ENCODE data around the gene PODXL. TPM values are rescaled to one million over a fixed set of nuclear protein-coding genes. Genes with fewer than 3 reads are reported as not detected.
A peak's percentile ranks its signal among the peaks of the same experiment; 100 is the strongest.

Gene PODXL
- total and polyA plus RNA-seq, 2 of the 8 experiments (the other 6 are each of a cell fraction or from before 2014, with no cell fraction given), result 638 to 925 TPM

- Histone ChIP-seq H3K36me3 (ENCODE audit: control insufficient read depth in 2 of 4, insufficient read depth in 4 of 4, low read length in 3 of 4) (peaks cover 7 to 88% (median 22%) of the 10 kb centered on the region in 4 experiments; a peak in 5 of 8 replicates), H3K79me2 (ENCODE audit: control insufficient read depth in 1 of 2, insufficient read depth in 2 of 2, low read length in 2 of 2) (peaks cover 92 to 100% of the 10 kb centered on the region in 2 experiments)
- TF ChIP-seq, protein P1, sequence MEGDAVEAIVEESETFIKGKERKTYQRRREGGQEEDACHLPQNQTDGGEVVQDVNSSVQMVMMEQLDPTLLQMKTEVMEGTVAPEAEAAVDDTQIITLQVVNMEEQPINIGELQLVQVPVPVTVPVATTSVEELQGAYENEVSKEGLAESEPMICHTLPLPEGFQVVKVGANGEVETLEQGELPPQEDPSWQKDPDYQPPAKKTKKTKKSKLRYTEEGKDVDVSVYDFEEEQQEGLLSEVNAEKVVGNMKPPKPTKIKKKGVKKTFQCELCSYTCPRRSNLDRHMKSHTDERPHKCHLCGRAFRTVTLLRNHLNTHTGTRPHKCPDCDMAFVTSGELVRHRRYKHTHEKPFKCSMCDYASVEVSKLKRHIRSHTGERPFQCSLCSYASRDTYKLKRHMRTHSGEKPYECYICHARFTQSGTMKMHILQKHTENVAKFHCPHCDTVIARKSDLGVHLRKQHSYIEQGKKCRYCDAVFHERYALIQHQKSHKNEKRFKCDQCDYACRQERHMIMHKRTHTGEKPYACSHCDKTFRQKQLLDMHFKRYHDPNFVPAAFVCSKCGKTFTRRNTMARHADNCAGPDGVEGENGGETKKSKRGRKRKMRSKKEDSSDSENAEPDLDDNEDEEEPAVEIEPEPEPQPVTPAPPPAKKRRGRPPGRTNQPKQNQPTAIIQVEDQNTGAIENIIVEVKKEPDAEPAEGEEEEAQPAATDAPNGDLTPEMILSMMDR (IDR thresholded peaks at IDR 0.05; ENCODE audit: control extremely low read depth in 1 of 3, insufficient read depth in 1 of 3, low read depth in 1 of 3, low read length in 3 of 3), result peak; percentile 98 to 99 (median 98)
- no peak for TF ChIP-seq BRCA1 (IDR thresholded peaks at IDR 0.05; ENCODE audit: low read depth, low read length)
- TF ChIP-seq ATF3 (IDR thresholded peaks at IDR 0.05; ENCODE audit: insufficient read depth, low read depth, low read length), result peak; percentile 75
- TF ChIP-seq KDM5A (IDR thresholded peaks at IDR 0.05; ENCODE audit: low read length), result no peak
- TF ChIP-seq TCF12 (IDR thresholded peaks at IDR 0.05; ENCODE audit: low read depth, low read length), result no peak
- TF ChIP-seq USF2 (IDR thresholded peaks at IDR 0.05; ENCODE audit: low read length), result no peak; the same call in 1 of the 2 replicates
- TF ChIP-seq SIRT6 (IDR thresholded peaks at IDR 0.05; ENCODE audit: low read length), result no peak
- no peak for TF ChIP-seq RNF2 (IDR thresholded peaks at IDR 0.05; ENCODE audit: borderline replicate concordance, low read depth, low read length, missing control alignments, poor library complexity, severe bottlenecking)
Observed at GRCh38 chr7:131546583-131547141, 9.8 kb downstream of the PODXL start.

More at GRCh38 chr7:131546583-131547141, 9.8 kb downstream of the PODXL start:
- Histone ChIP-seq H3K4ac (replicated peaks; ENCODE audit: insufficient read length, low read depth, low read length) (no peak overlapping the region), H3K4me3 (ENCODE audit: extremely low read depth in 1 of 4, insufficient read depth in 2 of 4, low read depth in 3 of 4, low read length in 4 of 4) (no peak overlapping the region), H3K4me1 (replicated peaks in 1 of 4; ENCODE audit: control insufficient read depth in 3 of 4, insufficient read depth in 4 of 4, low read length in 3 of 4) (peaks cover 39 to 86% (median 55%) of the 10 kb centered on the region in 4 experiments), H3K14ac (ENCODE audit: insufficient read length) (no peak overlapping the region), H3K23ac (ENCODE audit: insufficient read length) (no peak overlapping the region), H3K9me3 (ENCODE audit: insufficient read depth in 2 of 2, low read depth in 1 of 2, low read length in 1 of 2) (no peaks in the 10 kb centered on the region), H3K4me2 (ENCODE audit: insufficient read depth in 1 of 2, low read depth in 2 of 2, low read length in 2 of 2) (peak overlapping the region in 1 of 2 experiments; percentile 99; a peak in 2 of 4 replicates), H4K8ac (ENCODE audit: extremely low read depth, insufficient read depth, low read length) (no peak overlapping the region), H3K56ac (replicated peaks; ENCODE audit: insufficient read length, low read depth, low read length) (no peak overlapping the region), H3K23me2 (ENCODE audit: low read depth, low read length) (no peaks in the 10 kb centered on the region), H2AFZ (ENCODE audit: low read length) (no peak overlapping the region), H2BK12ac (ENCODE audit: low read depth, low read length) (no peak overlapping the region), H3K27me3 (replicated peaks in 1 of 4; ENCODE audit: control insufficient read depth in 3 of 4, extremely low read depth in 1 of 4, insufficient read depth in 3 of 4, low read length in 3 of 4) (no peaks in the 10 kb centered on the region), H3K18ac (ENCODE audit: extremely low read depth, low read length) (no peak overlapping the region), H4K5ac (ENCODE audit: insufficient read length, low read depth, low read length) (no peak overlapping the region), H2BK20ac (ENCODE audit: low read length) (no peak overlapping the region), H2AK5ac (ENCODE audit: low read depth, low read length) (no peak overlapping the region), H4K20me1 (replicated peaks in 1 of 2; ENCODE audit: control insufficient read depth in 1 of 2, insufficient read depth in 2 of 2, low read length in 2 of 2) (peaks cover 71 to 75% of the 10 kb centered on the region in 2 experiments), H3K79me1 (ENCODE audit: low read depth, low read length) (peaks cover 1% of the 10 kb centered on the region; the same call in 1 of the 2 replicates), H2BK120ac (replicated peaks; ENCODE audit: low read depth, low read length) (no peak overlapping the region), H3K27ac (ENCODE audit: low read depth, low read length) (no peak overlapping the region), H2BK15ac (ENCODE audit: low read length) (no peak overlapping the region), H4K91ac (replicated peaks; ENCODE audit: insufficient read length, low read length) (no peak overlapping the region), H3K9ac (replicated peaks in 1 of 4; ENCODE audit: extremely low read depth in 1 of 4, low read depth in 3 of 4, low read length in 3 of 4) (no peak overlapping the region), H2BK5ac (ENCODE audit: low read depth, low read length) (no peak overlapping the region)
- DNase-seq (ENCODE audit: low read depth in 1 of 2, low spot score in 2 of 2) (peak; percentile 89 to 92), FAIRE-seq (peak; percentile 19)
- 53% methylated on average over 12 of the region's 12 CpGs; no CpG with 5 or more reads in 1 of the 2 experiments for WGBS, 2 experiments (ENCODE audit: extremely low coverage in 1 of 2, insufficient coverage in 1 of 2, insufficient read length in 1 of 2, insufficient replicate concordance in 2 of 2, low coverage in 1 of 2, low lambda C conversion rate in 2 of 2, missing lambda C conversion rate in 1 of 2)
- ChIA-PET CTCF (ENCODE audit: partially characterized antibody) (interaction anchor here (0.8 to 15.1 kb wide), 42 partner anchors 11 to 382 kb away, joined by 3 to 164 read pairs (median 6); no protein-coding TSS in a partner anchor), POLR2A (ENCODE audit: partially characterized antibody) (interaction anchor here (0.7 to 17.7 kb wide), 15 partner anchors 9 to 109 kb away, joined by 3 to 108 read pairs (median 4); partner anchors contain the start of gene PODXL)

Measured in H1 (cell line).